Neural progenitor cell (in vitro differentiated cells): ENCODE data around the gene TPT1.

Experiments used
- EZH2 ChIP-seq: fragments of 200-600 bp; sonication (generic); IDR thresholded peaks from 2 replicates; pipeline ENCODE4 v1.6.1; 2017; ENCODE audit warnings: antibody characterized with exemption, mild to moderate bottlenecking, moderate library complexity
- TF ChIP-seq, protein P1 (sequence below): fragments of 200-600 bp; sonication (generic); IDR thresholded peaks from 2 replicates; pipeline ENCODE4 v1.5.1; 2017; ENCODE audit warnings: antibody characterized with exemption, mild to moderate bottlenecking

GRCh38 chr13:45362939-45363338 lies 22.0 kb upstream of the TPT1 start:
- TF ChIP-seq, protein P1, sequence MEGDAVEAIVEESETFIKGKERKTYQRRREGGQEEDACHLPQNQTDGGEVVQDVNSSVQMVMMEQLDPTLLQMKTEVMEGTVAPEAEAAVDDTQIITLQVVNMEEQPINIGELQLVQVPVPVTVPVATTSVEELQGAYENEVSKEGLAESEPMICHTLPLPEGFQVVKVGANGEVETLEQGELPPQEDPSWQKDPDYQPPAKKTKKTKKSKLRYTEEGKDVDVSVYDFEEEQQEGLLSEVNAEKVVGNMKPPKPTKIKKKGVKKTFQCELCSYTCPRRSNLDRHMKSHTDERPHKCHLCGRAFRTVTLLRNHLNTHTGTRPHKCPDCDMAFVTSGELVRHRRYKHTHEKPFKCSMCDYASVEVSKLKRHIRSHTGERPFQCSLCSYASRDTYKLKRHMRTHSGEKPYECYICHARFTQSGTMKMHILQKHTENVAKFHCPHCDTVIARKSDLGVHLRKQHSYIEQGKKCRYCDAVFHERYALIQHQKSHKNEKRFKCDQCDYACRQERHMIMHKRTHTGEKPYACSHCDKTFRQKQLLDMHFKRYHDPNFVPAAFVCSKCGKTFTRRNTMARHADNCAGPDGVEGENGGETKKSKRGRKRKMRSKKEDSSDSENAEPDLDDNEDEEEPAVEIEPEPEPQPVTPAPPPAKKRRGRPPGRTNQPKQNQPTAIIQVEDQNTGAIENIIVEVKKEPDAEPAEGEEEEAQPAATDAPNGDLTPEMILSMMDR, result peak; percentile 36
- TF ChIP-seq EZH2, result no peak
